SU-DHL-6 (cell line): ENCODE data around the gene TRIM43B.
"Not testable (repeated sequence)": the region's sequence is repeated elsewhere in the genome, so short reads cannot be mapped to it uniquely, and the experiment has no call there.

Source experiments
- EZH2phosphoT487 ChIP-seq: fragments of 200-600 bp; sonication (generic), shearing (Covaris generic); conservative IDR thresholded peaks from 2 replicates; pipeline ENCODE4 v1.6.1; 2018; ENCODE audit warnings: mild to moderate bottlenecking, antibody characterized with exemption, low read length, moderate library complexity, mixed read lengths
- TF ChIP-seq, protein P1 (sequence below): fragments of 200-600 bp; sonication (generic); IDR thresholded peaks from one replicate; pipeline ENCODE4 v1.5.1; 2017; ENCODE audit warnings: antibody characterized with exemption, mild to moderate bottlenecking, low read length, moderate library complexity; ENCODE audit not compliant: insufficient read depth, poor library complexity, severe bottlenecking

DNA sequence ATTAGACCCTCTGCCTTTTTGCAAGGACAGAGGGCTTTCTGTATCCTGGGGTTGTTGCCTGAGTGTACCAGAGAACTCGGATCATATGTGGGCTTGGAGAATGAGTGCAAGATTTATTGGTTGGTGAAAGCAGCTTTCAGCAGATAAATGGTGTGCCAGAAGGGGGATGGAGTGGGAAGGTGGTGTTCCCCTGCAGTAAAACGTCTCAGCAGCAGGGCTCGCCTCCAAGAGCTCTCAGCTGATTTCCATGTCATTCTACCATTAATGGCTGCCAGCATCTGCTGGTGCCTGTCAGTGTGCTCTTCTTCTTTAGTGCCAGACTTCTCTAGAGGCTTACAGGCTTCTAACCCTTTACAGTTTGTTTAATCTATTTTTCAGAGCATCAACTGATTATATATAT is 16.6 kb downstream of the TRIM43B start:
- TF ChIP-seq, protein P1, sequence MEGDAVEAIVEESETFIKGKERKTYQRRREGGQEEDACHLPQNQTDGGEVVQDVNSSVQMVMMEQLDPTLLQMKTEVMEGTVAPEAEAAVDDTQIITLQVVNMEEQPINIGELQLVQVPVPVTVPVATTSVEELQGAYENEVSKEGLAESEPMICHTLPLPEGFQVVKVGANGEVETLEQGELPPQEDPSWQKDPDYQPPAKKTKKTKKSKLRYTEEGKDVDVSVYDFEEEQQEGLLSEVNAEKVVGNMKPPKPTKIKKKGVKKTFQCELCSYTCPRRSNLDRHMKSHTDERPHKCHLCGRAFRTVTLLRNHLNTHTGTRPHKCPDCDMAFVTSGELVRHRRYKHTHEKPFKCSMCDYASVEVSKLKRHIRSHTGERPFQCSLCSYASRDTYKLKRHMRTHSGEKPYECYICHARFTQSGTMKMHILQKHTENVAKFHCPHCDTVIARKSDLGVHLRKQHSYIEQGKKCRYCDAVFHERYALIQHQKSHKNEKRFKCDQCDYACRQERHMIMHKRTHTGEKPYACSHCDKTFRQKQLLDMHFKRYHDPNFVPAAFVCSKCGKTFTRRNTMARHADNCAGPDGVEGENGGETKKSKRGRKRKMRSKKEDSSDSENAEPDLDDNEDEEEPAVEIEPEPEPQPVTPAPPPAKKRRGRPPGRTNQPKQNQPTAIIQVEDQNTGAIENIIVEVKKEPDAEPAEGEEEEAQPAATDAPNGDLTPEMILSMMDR, result not testable (repeated sequence)
- not testable (repeated sequence) for TF ChIP-seq EZH2phosphoT487
